ENCODE results near the gene IGFBP2.

DNA sequence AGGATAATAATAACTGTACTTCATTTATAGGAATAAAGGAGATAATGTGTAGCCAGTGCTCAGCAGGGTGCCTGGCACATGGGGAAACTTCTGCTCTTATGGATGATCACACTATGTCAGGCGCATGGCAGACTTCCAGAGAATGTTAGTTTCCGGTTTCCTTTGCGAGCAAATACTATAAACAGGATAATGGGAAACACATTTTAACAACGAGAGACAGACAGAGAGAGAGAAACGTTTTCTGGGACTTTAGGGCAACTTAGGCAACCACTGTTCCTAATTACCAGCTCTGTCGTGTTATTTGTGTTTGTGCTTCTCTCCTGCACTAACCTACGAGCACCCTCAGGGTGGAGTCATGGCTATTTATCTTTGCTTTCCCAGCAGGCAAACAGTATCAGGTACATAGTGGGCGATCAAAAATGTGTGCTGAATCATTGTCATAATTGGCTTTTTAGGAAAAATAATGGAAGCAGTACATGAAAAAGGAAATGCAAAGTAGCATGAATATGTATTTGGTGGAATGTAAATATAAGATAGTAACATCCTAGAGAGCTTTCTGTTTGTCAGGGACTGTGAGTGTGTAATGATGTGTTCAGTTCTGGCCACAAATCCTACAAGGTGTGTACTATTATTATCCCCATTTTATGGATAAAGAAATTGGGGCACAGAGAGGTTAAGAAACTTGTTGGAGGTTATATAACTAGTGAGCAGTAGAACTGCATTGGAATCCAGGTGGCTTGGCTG is 36.8 kb upstream of the IGFBP2 start:
- TF ChIP-seq, protein P1, sequence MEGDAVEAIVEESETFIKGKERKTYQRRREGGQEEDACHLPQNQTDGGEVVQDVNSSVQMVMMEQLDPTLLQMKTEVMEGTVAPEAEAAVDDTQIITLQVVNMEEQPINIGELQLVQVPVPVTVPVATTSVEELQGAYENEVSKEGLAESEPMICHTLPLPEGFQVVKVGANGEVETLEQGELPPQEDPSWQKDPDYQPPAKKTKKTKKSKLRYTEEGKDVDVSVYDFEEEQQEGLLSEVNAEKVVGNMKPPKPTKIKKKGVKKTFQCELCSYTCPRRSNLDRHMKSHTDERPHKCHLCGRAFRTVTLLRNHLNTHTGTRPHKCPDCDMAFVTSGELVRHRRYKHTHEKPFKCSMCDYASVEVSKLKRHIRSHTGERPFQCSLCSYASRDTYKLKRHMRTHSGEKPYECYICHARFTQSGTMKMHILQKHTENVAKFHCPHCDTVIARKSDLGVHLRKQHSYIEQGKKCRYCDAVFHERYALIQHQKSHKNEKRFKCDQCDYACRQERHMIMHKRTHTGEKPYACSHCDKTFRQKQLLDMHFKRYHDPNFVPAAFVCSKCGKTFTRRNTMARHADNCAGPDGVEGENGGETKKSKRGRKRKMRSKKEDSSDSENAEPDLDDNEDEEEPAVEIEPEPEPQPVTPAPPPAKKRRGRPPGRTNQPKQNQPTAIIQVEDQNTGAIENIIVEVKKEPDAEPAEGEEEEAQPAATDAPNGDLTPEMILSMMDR (IDR thresholded peaks at IDR 0.05): no peak
- no peak for TF ChIP-seq POLR2A (IDR thresholded peaks at IDR 0.05)
